HUDEP-2 (cell line): ENCODE results near the gene WDR91.

ENCODE experiments used
- DNase-seq, 76 experiments: peaks; one replicate each; lab custom pipeline; 2025; ENCODE audit not compliant: unreplicated experiment in 76 of 76; lab: John Stamatoyannopoulos, UW

The WDR91 gene

DNA sequence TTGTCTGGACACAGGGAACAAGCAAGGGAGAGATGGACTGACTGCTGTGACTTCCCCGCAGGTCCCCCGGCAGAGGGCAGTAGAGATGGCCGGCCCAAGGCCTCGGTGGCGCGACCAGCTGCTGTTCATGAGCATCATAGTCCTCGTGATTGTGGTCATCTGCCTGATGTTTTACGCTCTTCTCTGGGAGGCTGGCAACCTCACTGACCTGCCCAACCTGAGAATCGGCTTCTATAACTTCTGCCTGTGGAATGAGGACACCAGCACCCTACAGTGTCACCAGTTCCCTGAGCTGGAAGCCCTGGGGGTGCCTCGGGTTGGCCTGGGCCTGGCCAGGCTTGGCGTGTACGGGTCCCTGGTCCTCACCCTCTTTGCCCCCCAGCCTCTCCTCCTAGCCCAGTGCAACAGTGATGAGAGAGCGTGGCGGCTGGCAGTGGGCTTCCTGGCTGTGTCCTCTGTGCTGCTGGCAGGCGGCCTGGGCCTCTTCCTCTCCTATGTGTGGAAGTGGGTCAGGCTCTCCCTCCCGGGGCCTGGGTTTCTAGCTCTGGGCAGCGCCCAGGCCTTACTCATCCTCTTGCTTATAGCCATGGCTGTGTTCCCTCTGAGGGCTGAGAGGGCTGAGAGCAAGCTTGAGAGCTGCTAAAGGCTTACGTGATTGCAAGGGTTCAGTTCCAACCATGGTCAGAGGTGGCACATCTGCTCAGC, 46.8 kb downstream of the WDR91 start:
- DNase-seq: no peak

GRCh38 chr7:135162382-135163001, 48.8 kb downstream of the WDR91 start:
- no peak for DNase-seq

- no peak for DNase-seq
These were observed 49.7 kb downstream of the WDR91 start for GRCh38 chr7:135161669-135162068.

DNA sequence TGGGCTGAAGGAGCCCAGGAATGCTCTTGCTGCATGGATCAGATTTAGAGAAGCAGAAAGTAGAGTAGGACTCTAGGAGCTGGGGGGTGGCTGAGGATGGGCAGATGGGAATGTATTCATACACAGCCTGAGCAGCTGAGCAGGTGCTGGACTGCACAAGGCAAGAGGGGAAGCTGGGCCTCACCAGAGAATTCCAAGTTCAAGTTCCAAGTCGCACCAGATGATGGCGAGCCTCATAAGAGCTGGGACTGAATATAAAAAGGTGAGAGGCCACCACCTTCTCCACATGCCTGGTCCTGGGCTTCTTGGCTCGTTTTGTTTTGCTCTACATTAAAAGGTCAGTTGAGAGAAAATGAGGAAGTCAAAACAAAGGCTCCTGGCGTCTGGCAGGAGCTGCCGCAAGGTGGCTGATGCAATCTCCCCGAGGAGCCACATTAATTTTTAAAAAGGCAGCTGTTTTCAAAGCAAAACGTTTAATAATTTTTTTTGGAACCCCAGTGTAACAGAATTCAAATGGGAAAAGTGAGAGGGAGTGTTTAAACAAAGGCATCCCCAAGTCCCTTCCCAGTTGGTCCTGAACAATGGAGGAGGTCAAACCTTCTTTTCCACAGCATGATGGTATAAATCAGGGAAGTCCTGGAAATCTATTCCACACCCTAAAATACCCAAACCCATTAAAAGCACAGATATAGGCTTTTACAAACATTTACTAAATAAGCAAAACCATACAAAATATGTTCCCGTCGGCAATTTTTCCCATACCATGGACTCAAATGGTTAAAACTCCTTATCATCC, 50.3 kb downstream of the WDR91 start:
- peak in 11 of 76 experiments; percentile 2 to 49 (median 15) for DNase-seq

DNA sequence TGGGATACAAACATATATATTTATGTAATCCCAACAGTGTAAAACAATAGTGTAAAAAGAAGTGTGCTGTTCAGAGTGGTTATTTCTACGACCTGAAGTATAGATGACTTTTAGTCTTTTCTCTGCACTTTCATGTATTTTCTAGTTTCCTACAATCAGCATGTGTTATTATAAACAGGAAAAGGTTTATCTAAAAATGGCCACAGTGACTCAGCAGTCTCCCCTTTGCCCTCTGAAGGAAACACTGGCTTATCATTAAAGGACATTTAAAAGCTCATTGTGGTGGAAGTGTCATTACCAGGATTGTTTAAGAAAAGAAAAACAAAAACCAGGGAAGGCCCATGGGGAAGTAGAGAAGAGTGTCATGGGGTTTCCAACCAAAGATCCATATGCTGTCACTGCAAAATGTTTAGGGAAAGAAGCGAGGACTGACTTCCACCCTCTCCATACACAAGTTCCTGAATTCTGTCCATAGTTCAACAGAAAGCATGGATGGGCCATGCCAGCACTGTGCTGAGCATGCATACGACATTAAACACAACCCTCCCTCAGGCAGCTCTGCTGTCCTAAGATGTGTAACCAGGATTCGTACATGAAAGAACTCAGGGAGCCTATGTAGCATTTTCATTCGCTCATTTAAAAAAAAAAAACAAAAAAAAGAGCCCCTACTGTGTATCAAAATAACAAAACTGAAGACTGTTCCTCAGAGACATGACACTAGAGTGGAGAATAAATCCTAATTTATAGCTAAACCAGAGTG, 51.0 kb downstream of the WDR91 start:
- DNase-seq: peak in 14 of 76 experiments; percentile 3 to 47 (median 26)

GRCh38 chr7:135159359-135160085, 51.8 kb downstream of the WDR91 start:
- no peak for DNase-seq

- no peak for DNase-seq
These were observed 52.5 kb downstream of the WDR91 start for GRCh38 chr7:135158874-135159273.

DNA sequence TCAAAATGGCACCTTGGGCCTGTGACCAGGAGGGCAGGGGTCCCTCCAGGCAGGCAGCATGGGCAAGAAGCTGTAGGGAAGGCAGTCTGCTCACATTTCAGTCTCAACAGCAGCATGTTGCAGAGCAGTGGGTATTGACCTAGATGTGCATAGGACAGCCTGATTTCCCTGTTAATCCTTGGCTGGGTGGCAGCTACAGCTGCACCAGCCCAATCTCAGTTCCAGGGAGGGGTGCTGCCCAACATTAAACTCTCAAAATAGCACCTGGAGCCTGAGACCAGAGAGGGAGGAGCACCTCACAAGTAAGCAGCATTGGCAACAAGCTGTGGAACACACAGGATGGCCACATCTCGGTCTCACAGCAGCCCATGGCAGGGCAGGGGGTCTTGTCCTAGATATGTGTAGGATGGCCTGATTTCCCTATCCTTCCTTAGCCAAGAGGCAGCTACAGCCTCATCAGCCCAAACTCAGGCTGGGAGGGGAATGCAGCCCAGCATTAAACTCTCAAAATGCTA, 53.1 kb downstream of the WDR91 start:
- DNase-seq: no peak

- no peak for DNase-seq
These were observed 55.0 kb downstream of the WDR91 start for GRCh38 chr7:135156290-135156689.

GRCh38 chr7:135154734-135155133, 56.6 kb downstream of the WDR91 start:
- no peak for DNase-seq

GRCh38 chr7:135152442-135152841, 58.9 kb downstream of the WDR91 start:
- no peak for DNase-seq

- no peak for DNase-seq
These were observed 59.8 kb downstream of the WDR91 start for GRCh38 chr7:135151533-135151932.

- no peak for DNase-seq
These were observed 60.2 kb downstream of the WDR91 start for GRCh38 chr7:135151132-135151531.

GRCh38 chr7:135150072-135150782, 61.1 kb downstream of the WDR91 start:
- no peak for DNase-seq

DNA sequence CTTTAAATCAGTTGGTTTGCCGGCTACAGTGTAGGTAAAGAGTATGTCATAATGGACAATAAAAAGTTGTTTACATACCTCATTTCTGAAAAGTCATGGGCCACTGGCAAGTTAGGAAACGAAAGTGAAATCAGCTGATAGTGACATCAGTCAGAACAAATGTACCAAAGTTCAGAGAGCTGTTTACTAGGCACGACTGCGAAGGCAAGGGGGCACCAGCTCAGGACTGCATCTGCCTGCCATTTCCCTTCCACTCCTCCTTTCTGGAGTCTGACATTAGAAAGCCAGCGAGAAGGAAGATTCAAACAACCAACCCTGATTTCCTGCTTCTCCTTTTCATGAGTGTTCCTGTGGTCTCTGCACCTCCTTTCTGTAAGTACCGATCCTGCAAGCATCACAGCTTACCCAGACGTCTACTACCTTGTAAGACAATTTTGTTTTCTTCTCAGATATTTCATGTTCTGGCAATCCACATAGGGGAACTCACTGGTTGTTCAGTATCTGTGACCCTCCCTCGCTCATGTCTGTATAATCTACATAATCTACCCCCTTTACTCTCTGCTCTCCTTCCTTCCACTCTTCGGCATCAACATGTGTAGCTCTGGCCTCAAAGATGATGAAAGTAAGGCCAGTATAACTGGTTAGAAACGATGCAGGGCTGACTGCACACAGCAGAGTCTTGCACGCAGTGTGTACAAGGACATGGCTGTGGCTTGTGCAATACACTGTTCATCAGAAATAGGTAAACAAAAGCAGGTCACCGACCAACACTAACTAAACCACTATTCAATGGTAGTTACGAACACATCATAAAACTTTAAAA, 63.2 kb downstream of the WDR91 start, which contains the start of gene TMEM140:
Gene TMEM140, plus strand, starts transcription at position 174 of the 823 bp plus-strand sequence. CDS start 16,370 bp downstream, outside the sequence.
- DNase-seq: peak in 5 of 76 experiments; percentile 2 to 26 (median 15)

DNA sequence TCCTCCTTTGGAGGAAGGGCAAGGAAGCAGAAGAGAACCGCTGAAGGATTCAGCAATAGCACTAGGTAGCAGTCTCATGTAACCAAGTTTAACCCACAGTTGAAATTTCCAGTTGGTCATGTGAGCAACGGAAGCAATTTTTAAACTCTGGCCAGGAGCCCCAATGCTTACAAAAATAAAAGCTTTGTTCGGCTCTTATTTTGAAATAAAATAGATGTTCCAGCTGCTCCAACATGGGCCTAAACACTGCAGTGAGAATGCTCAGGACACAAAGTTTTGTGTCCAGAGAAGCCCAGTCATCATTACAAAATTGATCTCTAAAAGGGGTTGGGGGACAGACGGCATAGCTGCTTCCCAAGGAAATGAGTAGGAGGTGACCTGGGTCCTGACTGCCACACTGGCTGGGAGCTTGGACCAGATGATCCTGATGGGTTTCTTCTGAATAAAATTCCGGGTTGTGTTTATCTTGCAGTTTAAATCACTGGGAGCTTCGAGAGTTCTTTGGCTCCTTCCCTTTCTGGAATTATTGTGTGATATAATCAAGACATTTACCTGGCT, 63.9 kb downstream of the WDR91 start:
- DNase-seq: peak in 3 of 76 experiments; percentile 6 to 17 (median 11)

GRCh38 chr7:135143885-135144668, 67.2 kb downstream of the WDR91 start:
- no peak for DNase-seq
